Spleen (tissue), 11 donors: ENCODE results near the gene ATG7. TPM values are rescaled to one million over a fixed set of nuclear protein-coding genes. Genes with fewer than 3 reads are reported as not detected.
"Not testable (repeated sequence)": the region's sequence is repeated elsewhere in the genome, so short reads cannot be mapped to it uniquely, and the experiment has no call there.

Experiments used
- DNase-seq: peaks from one replicate; pipeline ENCODE4 v3.0.0-alpha.2; 2020
- H3K27ac ChIP-seq, 8 donors: fragments of 200-600 bp; sonication (generic) in 7 of 8; 1 replicate in 4 of 8; 2 replicates in 4 of 8; pipeline versions ENCODE4 v1.5.0 to v1.8.0; 2016 to 2021; ENCODE audit warnings: inconsistent platforms in 4 of 8, mild to moderate bottlenecking in 4 of 8, moderate library complexity in 1 of 8
- H3K27me3 ChIP-seq, 7 donors: fragments of 200-600 bp; sonication (generic) in 6 of 7; replicated peaks in 1 of 7; 1 replicate in 4 of 7; 2 replicates in 3 of 7; pipeline versions ENCODE4 v1.5.0 to v1.8.0; 2016 to 2021; ENCODE audit warnings: inconsistent platforms in 3 of 7, mild to moderate bottlenecking in 1 of 7
- H3K36me3 ChIP-seq, 6 donors: fragments of 200-600 bp; sonication (generic) in 5 of 6; 1 replicate in 4 of 6; 2 replicates in 2 of 6; pipeline versions ENCODE4 v1.5.0 to v1.8.0; 2016 to 2021; ENCODE audit warnings: inconsistent platforms in 2 of 6
- H3K4me1 ChIP-seq, 6 donors: fragments of 200-600 bp; sonication (generic) in 5 of 6; 1 replicate in 3 of 6; 2 replicates in 3 of 6; pipeline versions ENCODE4 v1.5.0 to v1.8.0; 2016 to 2021; ENCODE audit warnings: inconsistent platforms in 3 of 6
- H3K4me3 ChIP-seq, 8 donors: fragments of 200-600 bp; sonication (generic) in 7 of 8; 1 replicate in 4 of 8; 2 replicates in 4 of 8; pipeline versions ENCODE4 v1.5.0 to v1.8.0; 2016 to 2021; ENCODE audit warnings: inconsistent platforms in 4 of 8, mild to moderate bottlenecking in 4 of 8, moderate library complexity in 2 of 8
- H3K9me3 ChIP-seq, 8 donors: fragments of 200-600 bp; sonication (generic) in 7 of 8; 1 replicate in 4 of 8; 2 replicates in 4 of 8; pipeline versions ENCODE4 v1.5.0 to v1.8.0; 2016 to 2021; ENCODE audit warnings: inconsistent platforms in 4 of 8
- CTCF ChIP-seq, 11 experiments: fragments of 200-600 bp in 7 of 11; fragments of 450-650 bp in 4 of 11; sonication (generic) in 4 of 11; IDR thresholded peaks in 8 of 11; conservative IDR thresholded peaks in 3 of 11; 1 replicate in 7 of 11; 2 replicates in 4 of 11; pipeline versions ENCODE4 v1.4.0 to v1.8.0; 2016 to 2021; ENCODE audit warnings: antibody characterized with exemption in 11 of 11, inconsistent platforms in 4 of 11, mild to moderate bottlenecking in 1 of 11
- POLR2A ChIP-seq, 3 donors: fragments of 450-650 bp; IDR thresholded peaks; one replicate each; pipeline ENCODE4 v1.5.1; 2017; ENCODE audit warnings: antibody characterized with exemption in 3 of 3, mild to moderate bottlenecking in 1 of 3
- POLR2AphosphoS5 ChIP-seq, 3 donors: sonication (generic); formaldehyde crosslinking; IDR thresholded peaks; one replicate each; pipeline ENCODE4 v1.5.1; 2017; ENCODE audit warnings: antibody characterized with exemption in 3 of 3
- WGBS, 5 donors: extraction: QIAGEN DNeasy Blood & Tissue Kit in 3 of 5; methylation state at CpG; one replicate each; pipeline versions ENCODE4 v1.1.5 to v1.1.7; 2013 to 2018; 5-methylcytosine and 5-hydroxymethylcytosine counted together
- intact Hi-C: fragments of 100-400 bp; cut with DNase I; formaldehyde crosslinking; loops from one replicate; pipeline ENCODE4 v1.15.0; 2023; ENCODE audit warnings: low total_unique reads
- polyA plus RNA-seq, 3 donors: library from polyadenylated mRNA; stranded (reverse); fragments of 200-250 nt; gene quantifications; one replicate each; pipeline ENCODE4 v1.2.1, GENCODE V29; 2013
- total RNA-seq, 7 donors: library from RNA; depleted of rRNA in 3 of 7; stranded (reverse); fragments of >200 nt in 3 of 7; fragmentation: NEBNext Ultra II Directional in 4 of 7; extraction: Animal tissue kit (Norgen Biotek cat#: 25700) in 4 of 7; gene quantifications; one replicate each; pipeline versions ENCODE4 v1.1.0 to v1.2.1, GENCODE V29; 2016 to 2021
- donor health status: healthy with polysubstance abuse.
- donor health status: DM: no; HTN: no; CAD: no; lungs with moderate emphysema.
- donor health status: DM: no; HTN: no; CAD: no.
- donor health status: Bipolar disorder and iron deficiency.
- donor health status: healthy.
- donor health status: DM: no; HTN: no; CAD: no.
- donor health status: DM: yes; HTN: yes; CAD: no.

ATG7 gene
- total and polyA plus RNA-seq, 10 donors = 7.5 to 114 (median 77.1) TPM

DNA sequence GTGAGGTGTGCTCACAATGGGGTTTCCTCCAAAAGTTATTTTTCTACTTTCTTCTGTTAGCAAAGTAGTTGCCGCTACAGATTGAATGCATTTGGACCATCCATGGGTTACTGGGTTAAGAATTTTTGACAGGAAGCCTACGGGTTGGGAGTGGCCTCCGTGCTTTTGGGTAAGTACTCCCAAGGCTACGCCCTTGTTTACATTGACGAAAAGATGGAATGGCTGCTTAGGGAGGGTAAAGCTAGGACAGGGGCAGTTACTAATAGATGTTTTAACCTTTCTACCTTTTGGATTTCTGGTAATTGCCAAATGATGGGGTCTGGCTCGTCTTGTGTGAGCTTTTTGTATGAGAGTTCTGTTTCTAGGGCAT lies 20.4 kb upstream of the ATG7 start:
- Histone ChIP-seq H3K36me3 (no peaks in the 10 kb centered on the region), H3K27me3 (peaks cover 0 to 9% (median 0%) of the 10 kb centered on the region in 7 donors), H3K4me1 (no peaks in the 10 kb centered on the region), H3K4me3 (no peak overlapping the region), H3K9me3 (no peaks in the 10 kb centered on the region), H3K27ac (no peak overlapping the region)
- WGBS, 5 donors = 77 to 92% (median 83%) methylated on average over 6 of the region's 6 CpGs
- TF ChIP-seq POLR2A (IDR thresholded peaks at IDR 0.05) (no peak), POLR2AphosphoS5 (IDR thresholded peaks at IDR 0.05) (no peak), CTCF (IDR thresholded peaks at IDR 0.05 in 8 of 11, conservative IDR thresholded peaks at IDR 0.05 in 3 of 11) (no peak)
- intact Hi-C loops = no loop called here
- no peak for DNase-seq

GRCh38 chr3:11254876-11255275 lies 17.3 kb upstream of the ATG7 start:
- H3K36me3 ChIP-seq = no peaks in the 10 kb centered on the region
- DNase-seq = no peak
- no peaks in the 10 kb centered on the region for H3K4me1 ChIP-seq
- TF ChIP-seq CTCF (IDR thresholded peaks at IDR 0.05 in 8 of 11, conservative IDR thresholded peaks at IDR 0.05 in 3 of 11) (no peak), POLR2A (IDR thresholded peaks at IDR 0.05) (no peak), POLR2AphosphoS5 (IDR thresholded peaks at IDR 0.05) (no peak)
- no peaks in the 10 kb centered on the region for H3K9me3 ChIP-seq
- no peak overlapping the region for H3K27ac ChIP-seq
- 84 to 92% (median 89%) methylated on average over 6 of the region's 6 CpGs for WGBS, 5 donors
- intact Hi-C loops = no loop called here
- H3K4me3 ChIP-seq = no peak overlapping the region
- H3K27me3 ChIP-seq = peaks cover 0 to 9% (median 0%) of the 10 kb centered on the region in 7 donors

GRCh38 chr3:11255537-11255936 lies 16.7 kb upstream of the ATG7 start:
- 73 to 76% (median 74%) methylated on average over 5 of the region's 5 CpGs for WGBS, 5 donors
- H3K27ac ChIP-seq, H3K4me3 ChIP-seq, H3K4me1 ChIP-seq, DNase-seq, H3K27me3 ChIP-seq, intact Hi-C loops, H3K9me3 ChIP-seq, H3K36me3 ChIP-seq: not testable (repeated sequence)

- DNase-seq = no peak
Observed at GRCh38 chr3:11258958-11259357, 13.2 kb upstream of the ATG7 start.

More at GRCh38 chr3:11258958-11259357, 13.2 kb upstream of the ATG7 start:
- 93 to 99% (median 95%) methylated on average over 11 of the region's 11 CpGs for WGBS, 5 donors
- no peak overlapping the region for H3K27ac ChIP-seq
- H3K36me3 ChIP-seq = no peaks in the 10 kb centered on the region
- peaks cover 0 to 16% (median 0%) of the 10 kb centered on the region in 7 donors for H3K27me3 ChIP-seq
- intact Hi-C loops = no loop called here
- TF ChIP-seq CTCF (IDR thresholded peaks at IDR 0.05 in 8 of 11, conservative IDR thresholded peaks at IDR 0.05 in 3 of 11) (no peak), POLR2AphosphoS5 (IDR thresholded peaks at IDR 0.05) (no peak), POLR2A (IDR thresholded peaks at IDR 0.05) (no peak)
- H3K4me1 ChIP-seq = no peaks in the 10 kb centered on the region
- H3K9me3 ChIP-seq = no peaks in the 10 kb centered on the region
- no peak overlapping the region for H3K4me3 ChIP-seq
